ENCODE results near the gene MROH7. TPM values are rescaled to one million over a fixed set of nuclear protein-coding genes. Genes with fewer than 3 reads are reported as not detected.

The MROH7 gene
- total RNA-seq, 1 experiment from 2014 or later, result not detected

DNA sequence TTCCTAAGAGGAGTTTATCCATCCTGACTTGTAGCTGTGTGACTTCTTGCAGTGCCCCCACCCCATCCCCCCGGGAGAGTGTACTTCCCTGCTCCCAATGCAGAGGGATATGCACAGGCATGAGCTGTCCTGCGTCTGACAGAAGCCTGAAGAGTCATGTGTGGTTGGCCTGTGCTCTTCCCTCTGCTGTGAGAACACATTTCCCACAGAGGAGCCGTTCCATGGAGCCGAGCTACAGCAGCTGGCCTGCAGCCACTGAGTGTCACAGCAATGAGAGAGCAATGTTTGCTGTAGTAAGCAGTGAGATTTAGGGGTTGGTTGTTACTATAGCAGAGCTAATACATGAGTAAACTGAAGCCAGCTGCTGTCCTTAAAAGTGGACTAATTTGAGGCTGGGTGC lies 100.7 kb downstream of the MROH7 start:
- H2AFZ ChIP-seq, result no peak overlapping the region
- CTCF ChIA-PET, result no interaction called here
- BruUV-seq (replicated peaks), result no TSS peak
- H4K20me1 ChIP-seq (ENCODE audit: insufficient read depth), result no peaks in the 10 kb centered on the region; the same call in 1 of the 2 replicates
- no peaks in the 10 kb centered on the region for H3K79me2 ChIP-seq (ENCODE audit: low read depth)
- no peaks in the 10 kb centered on the region for H3K9me3 ChIP-seq (ENCODE audit: insufficient read depth, low read depth)
- no peak overlapping the region for H3K4me2 ChIP-seq
- no peak for DNase-seq
- no peaks in the 10 kb centered on the region for H3K27me3 ChIP-seq (ENCODE audit: insufficient read depth, low read depth)
- POLR2A ChIA-PET (ENCODE audit: unreplicated experiment), result no interaction called here
- H3K36me3 ChIP-seq (ENCODE audit: low read depth), result peaks cover 7% of the 10 kb centered on the region; the same call in 1 of the 2 replicates
- TF ChIP-seq, protein P1, sequence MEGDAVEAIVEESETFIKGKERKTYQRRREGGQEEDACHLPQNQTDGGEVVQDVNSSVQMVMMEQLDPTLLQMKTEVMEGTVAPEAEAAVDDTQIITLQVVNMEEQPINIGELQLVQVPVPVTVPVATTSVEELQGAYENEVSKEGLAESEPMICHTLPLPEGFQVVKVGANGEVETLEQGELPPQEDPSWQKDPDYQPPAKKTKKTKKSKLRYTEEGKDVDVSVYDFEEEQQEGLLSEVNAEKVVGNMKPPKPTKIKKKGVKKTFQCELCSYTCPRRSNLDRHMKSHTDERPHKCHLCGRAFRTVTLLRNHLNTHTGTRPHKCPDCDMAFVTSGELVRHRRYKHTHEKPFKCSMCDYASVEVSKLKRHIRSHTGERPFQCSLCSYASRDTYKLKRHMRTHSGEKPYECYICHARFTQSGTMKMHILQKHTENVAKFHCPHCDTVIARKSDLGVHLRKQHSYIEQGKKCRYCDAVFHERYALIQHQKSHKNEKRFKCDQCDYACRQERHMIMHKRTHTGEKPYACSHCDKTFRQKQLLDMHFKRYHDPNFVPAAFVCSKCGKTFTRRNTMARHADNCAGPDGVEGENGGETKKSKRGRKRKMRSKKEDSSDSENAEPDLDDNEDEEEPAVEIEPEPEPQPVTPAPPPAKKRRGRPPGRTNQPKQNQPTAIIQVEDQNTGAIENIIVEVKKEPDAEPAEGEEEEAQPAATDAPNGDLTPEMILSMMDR (conservative IDR thresholded peaks at IDR 0.05), result no peak
- no peak for TF ChIP-seq EZH2 (IDR thresholded peaks at IDR 0.05; ENCODE audit: low read depth)
- no peak overlapping the region for H3K27ac ChIP-seq
- H3K4me3 ChIP-seq, result no peak overlapping the region
- intact Hi-C loops (cut with micrococcal nuclease; ENCODE audit: unreplicated experiment), result no loop called here
- H3K9me2 ChIP-seq (ENCODE audit: insufficient read depth), result no peaks in the 10 kb centered on the region
- H3F3A ChIP-seq (ENCODE audit: insufficient read depth, low read depth), result peaks cover 8% of the 10 kb centered on the region; the same call in 1 of the 2 replicates
- H3K4me1 ChIP-seq (replicated peaks; ENCODE audit: insufficient read depth), result peaks cover 11% of the 10 kb centered on the region

DNA sequence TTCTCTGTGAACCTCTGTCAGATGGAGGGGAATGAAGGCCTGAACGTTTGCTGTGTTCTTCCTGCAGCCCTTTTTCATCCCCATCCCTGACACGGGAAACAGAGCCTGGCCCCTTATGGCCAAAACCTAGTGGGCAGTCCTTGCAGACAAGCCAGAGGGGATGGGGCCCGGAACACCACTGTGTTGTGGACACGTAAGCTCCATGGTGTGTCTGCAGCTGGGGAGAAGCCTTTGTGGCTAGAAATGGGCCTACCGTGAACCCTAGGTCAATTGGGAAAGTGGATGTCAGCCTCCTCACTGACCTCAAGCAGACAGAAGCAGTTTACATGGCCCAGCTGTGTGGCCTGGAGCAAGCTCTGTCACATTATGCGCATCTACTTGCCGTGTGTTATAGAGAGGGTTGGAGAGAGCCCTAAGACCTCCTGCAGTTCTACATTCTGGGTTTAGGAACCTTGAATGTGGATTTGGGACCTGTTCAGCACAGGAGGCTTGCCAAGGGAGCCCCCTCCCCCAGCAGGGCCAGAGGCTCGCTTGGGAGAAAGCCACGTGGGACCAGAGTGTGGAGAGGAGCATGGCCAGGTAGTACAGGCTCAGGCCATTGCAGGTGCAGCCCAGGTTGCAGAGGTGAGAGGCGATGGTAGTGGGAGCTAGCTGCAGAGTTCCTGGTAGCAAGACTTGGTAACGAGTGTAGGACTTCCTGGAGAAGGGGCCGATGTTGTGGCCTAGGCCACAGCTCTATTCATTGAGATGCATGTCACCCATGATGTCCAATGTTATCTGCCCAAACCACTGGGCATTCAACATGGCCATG lies 102.0 kb downstream of the MROH7 start:
- Histone ChIP-seq H3K4me2 (no peak overlapping the region), H3K27me3 (ENCODE audit: insufficient read depth, low read depth) (no peaks in the 10 kb centered on the region), H3K9me2 (ENCODE audit: insufficient read depth) (no peaks in the 10 kb centered on the region), H3K4me1 (replicated peaks; ENCODE audit: insufficient read depth) (peaks cover 11% of the 10 kb centered on the region), H2AFZ (no peak overlapping the region), H3F3A (ENCODE audit: insufficient read depth, low read depth) (peaks cover 8% of the 10 kb centered on the region; the same call in 1 of the 2 replicates), H3K9me3 (ENCODE audit: insufficient read depth, low read depth) (no peaks in the 10 kb centered on the region), H4K20me1 (ENCODE audit: insufficient read depth) (no peaks in the 10 kb centered on the region; the same call in 1 of the 2 replicates), H3K4me3 (no peak overlapping the region), H3K79me2 (ENCODE audit: low read depth) (no peaks in the 10 kb centered on the region), H3K36me3 (ENCODE audit: low read depth) (peaks cover 7% of the 10 kb centered on the region; the same call in 1 of the 2 replicates), H3K27ac (no peak overlapping the region)
- TF ChIP-seq, protein P1 (conservative IDR thresholded peaks at IDR 0.05), result no peak
- TF ChIP-seq EZH2 (IDR thresholded peaks at IDR 0.05; ENCODE audit: low read depth), result no peak
- DNase-seq, result no peak
- POLR2A ChIA-PET (ENCODE audit: unreplicated experiment), result interaction anchor here (0.6 kb wide), 1 partner anchor 701 kb away, joined by 3 read pairs; no protein-coding TSS in a partner anchor
- no TSS peak for BruUV-seq (replicated peaks)
- intact Hi-C loops (cut with micrococcal nuclease; ENCODE audit: unreplicated experiment), result no loop called here
- CTCF ChIA-PET, result interaction anchor here (0.7 kb wide), 1 partner anchor 704 kb away, joined by 3 read pairs; no protein-coding TSS in a partner anchor

DNA sequence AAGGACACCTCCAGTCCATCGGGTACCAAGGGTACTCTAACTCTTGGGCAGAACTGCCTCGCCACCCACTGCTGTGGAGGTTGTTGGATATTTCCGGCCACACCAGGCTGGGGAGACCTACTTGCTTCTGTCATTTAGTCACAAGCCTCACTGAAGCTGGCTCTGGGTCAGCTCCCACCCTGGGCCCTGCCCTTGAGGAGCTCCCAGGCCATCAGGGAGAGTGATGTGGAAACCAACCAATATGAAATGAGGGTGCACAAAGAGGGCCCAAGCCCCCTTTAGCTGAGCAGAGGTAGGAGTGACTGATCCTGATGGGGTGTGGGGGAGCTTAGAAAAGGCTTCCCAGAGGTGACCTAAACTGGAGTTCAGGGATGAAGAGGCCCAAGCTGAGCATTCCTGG lies 103.1 kb downstream of the MROH7 start:
- H3K4me1 ChIP-seq (replicated peaks; ENCODE audit: insufficient read depth), result peaks cover 11% of the 10 kb centered on the region
- H3K79me2 ChIP-seq (ENCODE audit: low read depth), result no peaks in the 10 kb centered on the region
- ChIA-PET CTCF (interaction anchor here (0.5 kb wide), 1 partner anchor 805 kb away, joined by 3 read pairs; no protein-coding TSS in a partner anchor), POLR2A (ENCODE audit: unreplicated experiment) (interaction anchor here (0.6 kb wide), 1 partner anchor 127 kb away, joined by 8 read pairs; no protein-coding TSS in a partner anchor)
- no TSS peak for BruUV-seq (replicated peaks)
- H4K20me1 ChIP-seq (ENCODE audit: insufficient read depth), result no peaks in the 10 kb centered on the region; the same call in 1 of the 2 replicates
- no peak overlapping the region for H3K4me3 ChIP-seq
- no peaks in the 10 kb centered on the region for H3K9me3 ChIP-seq (ENCODE audit: insufficient read depth, low read depth)
- H3K4me2 ChIP-seq, result no peak overlapping the region
- H3K36me3 ChIP-seq (ENCODE audit: low read depth), result peaks cover 3% of the 10 kb centered on the region; the same call in 1 of the 2 replicates
- no peak for DNase-seq
- no peak overlapping the region for H3K27ac ChIP-seq
- H2AFZ ChIP-seq, result no peak overlapping the region
- H3K9me2 ChIP-seq (ENCODE audit: insufficient read depth), result no peaks in the 10 kb centered on the region
- no peaks in the 10 kb centered on the region for H3K27me3 ChIP-seq (ENCODE audit: insufficient read depth, low read depth)
- TF ChIP-seq EZH2 (IDR thresholded peaks at IDR 0.05; ENCODE audit: low read depth), result no peak
- TF ChIP-seq, protein P1 (conservative IDR thresholded peaks at IDR 0.05), result no peak
- H3F3A ChIP-seq (ENCODE audit: insufficient read depth, low read depth), result peaks cover 8% of the 10 kb centered on the region; the same call in 1 of the 2 replicates
- intact Hi-C loops (cut with micrococcal nuclease; ENCODE audit: unreplicated experiment), result no loop called here

Data from PC-9 (cell line).